LNCAP (cell line): ENCODE data around the gene TMEM272.
A peak's percentile ranks its signal among the peaks of the same experiment; 100 is the strongest.

Experiments used
- TF ChIP-seq, protein P1 (sequence below): fragments of 450-650 bp; IDR thresholded peaks from 2 replicates; pipeline ENCODE4 v1.5.1; 2017; ENCODE audit warnings: mild to moderate bottlenecking

TMEM272 gene

DNA sequence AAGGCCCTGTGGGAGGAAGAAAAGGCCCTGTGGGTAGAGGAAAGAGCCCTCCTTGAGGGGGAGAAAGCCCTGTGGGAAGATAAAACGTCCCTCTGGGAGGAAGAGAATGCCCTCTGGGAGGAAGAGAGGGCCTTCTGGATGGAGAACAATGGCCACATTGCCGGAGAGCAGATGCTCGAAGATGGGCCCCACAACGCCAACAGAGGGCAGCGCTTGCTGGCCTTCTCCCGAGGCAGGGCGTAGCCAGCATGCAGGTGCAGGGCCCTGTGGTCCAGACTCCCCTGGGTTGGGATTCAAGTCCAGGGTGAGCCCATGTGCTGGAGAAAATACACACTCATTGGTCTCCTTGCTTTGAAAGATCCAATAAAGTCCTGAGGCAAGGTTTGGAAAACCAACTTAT lies 20.9 kb upstream of the TMEM272 start:
- TF ChIP-seq, protein P1, sequence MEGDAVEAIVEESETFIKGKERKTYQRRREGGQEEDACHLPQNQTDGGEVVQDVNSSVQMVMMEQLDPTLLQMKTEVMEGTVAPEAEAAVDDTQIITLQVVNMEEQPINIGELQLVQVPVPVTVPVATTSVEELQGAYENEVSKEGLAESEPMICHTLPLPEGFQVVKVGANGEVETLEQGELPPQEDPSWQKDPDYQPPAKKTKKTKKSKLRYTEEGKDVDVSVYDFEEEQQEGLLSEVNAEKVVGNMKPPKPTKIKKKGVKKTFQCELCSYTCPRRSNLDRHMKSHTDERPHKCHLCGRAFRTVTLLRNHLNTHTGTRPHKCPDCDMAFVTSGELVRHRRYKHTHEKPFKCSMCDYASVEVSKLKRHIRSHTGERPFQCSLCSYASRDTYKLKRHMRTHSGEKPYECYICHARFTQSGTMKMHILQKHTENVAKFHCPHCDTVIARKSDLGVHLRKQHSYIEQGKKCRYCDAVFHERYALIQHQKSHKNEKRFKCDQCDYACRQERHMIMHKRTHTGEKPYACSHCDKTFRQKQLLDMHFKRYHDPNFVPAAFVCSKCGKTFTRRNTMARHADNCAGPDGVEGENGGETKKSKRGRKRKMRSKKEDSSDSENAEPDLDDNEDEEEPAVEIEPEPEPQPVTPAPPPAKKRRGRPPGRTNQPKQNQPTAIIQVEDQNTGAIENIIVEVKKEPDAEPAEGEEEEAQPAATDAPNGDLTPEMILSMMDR, result no peak

DNA sequence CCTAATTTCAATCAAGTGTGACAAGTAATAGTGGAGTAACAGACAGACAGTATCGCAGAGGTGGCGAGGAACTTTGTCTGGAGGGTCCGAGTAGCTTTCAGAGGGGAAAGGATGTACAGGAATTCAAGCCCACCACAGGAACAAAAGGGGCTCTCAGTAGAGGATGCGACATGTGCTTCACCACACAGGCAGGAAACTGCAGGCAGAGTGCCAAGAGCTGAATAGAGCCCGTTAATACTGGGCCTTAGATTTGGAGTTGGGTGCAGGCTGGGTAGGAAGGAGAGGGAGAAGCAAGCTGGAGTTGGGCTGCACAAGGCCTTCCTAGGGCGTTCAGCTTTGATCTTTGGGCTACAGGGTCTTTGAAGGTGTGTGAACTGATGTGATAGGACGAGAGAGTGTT lies 18.0 kb upstream of the TMEM272 start:
- TF ChIP-seq, protein P1, result no peak

DNA sequence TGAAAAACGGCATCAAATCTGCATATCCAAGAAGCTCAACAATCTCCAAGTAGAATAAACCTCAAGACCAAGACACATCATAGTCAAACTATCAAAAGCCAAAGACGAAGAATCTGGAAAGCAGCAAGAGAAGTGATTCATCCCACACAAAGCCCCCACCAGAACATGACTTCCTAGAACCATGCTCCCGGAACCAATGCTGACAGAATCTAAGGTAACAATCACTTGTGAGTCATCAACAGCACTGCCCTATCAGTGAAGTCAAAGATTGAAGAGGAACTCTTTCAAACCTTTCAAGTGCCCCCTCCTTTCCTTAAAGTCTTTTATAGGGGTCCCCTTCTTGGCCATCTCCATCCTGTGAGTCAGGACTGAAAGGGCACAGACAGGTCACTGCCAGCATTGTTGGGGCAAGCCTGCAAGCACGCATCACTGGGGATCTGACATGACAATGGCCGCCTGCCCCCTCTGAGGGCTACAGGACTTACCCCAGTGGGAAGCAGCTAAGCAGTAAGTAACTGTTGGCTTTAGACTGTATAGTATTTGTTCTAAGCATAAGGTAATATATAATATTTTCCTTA lies 16.8 kb upstream of the TMEM272 start, which contains the start of gene CCDC70:
Gene CCDC70, plus strand, starts transcription at position 247 of the 578 bp plus-strand sequence. CDS start 3,443 bp downstream, outside the sequence.
- TF ChIP-seq, protein P1, result no peak

DNA sequence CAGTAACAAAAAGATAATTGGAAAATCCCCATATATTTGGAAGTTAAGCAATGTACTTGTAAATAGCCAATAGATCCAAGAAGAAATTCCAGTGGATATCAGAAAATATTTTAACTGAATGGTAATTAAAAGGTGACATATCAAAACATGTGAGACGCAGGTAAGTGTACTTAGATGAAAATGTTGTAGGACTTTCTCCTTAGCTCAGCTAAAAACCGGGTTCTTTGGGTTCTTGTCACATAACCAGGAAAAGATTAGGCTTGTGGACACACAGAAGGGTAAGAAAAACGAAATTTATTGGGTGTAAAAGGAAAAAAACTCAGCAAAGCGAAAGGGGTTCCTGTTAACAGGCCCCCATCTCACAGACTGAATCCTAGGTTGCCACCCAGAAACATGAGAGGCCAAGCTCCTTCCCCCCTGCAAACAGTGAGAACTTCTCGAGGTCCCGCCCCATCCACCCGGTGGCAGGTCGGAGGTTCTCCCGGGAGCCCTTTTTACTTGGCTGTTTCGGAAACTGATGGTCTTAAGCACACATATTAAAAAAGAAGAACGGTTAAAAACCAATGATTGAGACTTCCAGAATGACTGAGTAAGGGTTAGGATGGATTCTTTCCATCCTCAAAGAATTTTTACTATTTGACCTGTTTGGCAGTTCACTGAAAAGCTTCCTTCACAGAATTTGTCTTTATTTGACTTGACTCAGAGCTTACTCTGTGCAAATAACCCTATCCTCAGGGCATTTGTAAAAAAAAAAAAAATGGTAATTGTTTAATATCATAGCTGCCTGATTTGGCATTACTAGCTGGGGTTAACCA lies 13.7 kb upstream of the TMEM272 start:
- TF ChIP-seq, protein P1, result no peak

DNA sequence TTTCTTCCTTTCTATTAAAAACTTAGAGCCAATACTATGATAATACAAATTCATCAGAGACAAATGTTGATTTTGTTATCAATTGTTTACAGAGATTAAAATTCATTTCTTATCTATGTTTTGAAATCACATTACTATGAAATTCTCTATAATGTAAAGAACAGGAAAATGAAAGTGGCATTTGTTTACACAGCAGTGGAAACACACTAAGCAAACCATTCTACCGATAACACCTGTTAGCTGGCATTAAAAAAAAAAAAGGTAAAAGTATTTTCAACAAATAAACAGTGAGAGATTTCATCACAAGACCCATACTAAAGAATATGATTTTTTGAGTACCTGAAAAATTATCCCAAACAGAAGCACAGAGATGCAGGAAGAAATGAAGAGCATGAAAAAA lies 12.0 kb upstream of the TMEM272 start:
- TF ChIP-seq, protein P1, result no peak

DNA sequence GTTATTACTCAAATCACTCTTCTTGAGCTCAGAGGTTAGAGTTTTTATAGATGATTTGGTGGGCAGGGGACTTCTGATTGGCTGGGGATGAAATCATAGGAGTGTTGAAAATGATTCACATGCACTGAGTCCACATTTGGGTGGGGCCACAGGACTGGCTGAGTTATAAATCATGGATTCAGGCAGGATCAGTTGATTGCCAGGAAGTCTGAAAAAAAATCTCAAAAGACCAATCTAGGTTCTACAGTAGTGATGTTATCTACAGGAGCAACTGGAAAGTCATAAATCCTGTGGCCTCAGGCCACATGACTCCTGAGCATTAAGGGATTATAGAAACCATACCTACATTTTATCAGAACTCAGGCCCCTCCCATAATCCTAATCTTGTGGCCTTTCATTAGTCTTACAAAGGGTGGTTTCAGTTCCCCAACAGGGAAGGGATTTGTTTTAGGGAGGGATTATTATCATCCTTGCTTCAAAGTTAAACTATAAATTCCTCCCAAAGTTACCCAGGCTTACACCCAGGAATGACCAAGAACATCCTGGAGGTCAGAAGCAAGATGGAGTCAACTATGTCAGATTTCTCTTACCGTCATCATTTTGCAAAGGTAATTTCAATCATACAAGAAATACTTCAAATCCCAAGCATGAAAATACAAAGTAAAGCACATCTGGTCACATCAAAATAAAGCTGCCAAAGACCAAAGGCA lies 11.2 kb upstream of the TMEM272 start:
- TF ChIP-seq, protein P1, result no peak

DNA sequence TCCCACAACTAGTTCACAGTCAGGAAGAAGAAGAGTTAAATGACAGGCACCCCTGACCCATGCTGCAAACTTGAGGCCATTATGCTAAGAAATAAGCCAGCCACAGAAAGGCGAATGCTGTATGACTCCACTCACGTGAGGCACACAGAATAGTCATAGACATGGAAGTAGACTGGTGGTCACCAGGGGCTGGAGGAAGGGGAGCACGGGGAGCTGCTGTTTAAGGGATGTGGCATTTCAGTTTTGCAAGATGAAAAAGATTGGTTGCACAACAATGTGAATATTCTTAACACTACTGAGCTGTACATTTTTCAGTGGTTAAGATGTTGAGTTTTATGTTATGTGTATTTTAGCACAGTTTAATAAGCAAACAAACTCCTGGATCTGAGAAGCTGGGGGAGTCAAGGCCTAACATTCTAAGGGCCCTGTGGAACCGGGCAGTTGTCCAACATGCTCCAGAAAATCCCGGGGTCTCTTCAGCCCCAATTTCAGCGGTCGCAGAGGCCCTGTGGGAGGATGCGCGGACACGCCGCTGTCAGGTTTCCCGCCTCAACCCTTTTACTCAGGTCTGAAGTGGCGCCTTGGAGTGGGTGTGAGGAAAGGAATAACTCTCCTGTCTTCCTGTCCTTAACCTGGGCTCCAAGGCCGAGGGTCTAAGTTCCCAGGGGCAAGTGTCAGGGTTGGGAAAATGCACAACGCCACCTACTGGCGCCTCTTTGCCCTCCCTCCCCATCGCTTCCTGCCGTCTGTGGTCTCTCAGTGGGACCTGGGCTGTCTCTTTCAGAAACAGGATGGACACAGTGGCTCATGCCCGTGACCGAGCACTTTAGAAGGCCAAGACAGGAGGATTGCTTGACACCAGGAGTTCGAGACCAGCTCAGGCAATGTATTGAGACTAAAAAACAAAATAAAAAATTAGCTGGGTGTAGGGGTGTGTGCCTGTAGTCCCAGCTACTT lies 4.4 kb upstream of the TMEM272 start:
- TF ChIP-seq, protein P1, result peak; percentile 58
